NCI-H69 (cell line): ENCODE measurements around the gene UQCRC2.
"Not testable (repeated sequence)": the region's sequence is repeated elsewhere in the genome, so short reads cannot be mapped to it uniquely, and the experiment has no call there.

Experiments used
- DNase-seq: peaks from one replicate; lab custom pipeline; 2025; lab: John Stamatoyannopoulos, UW

The UQCRC2 gene

GRCh38 chr16:21982108-21982507 lies 28.9 kb downstream of the UQCRC2 start:
- no peak for DNase-seq

- no peak for DNase-seq
Measured at GRCh38 chr16:21984062-21984461, 30.9 kb downstream of the UQCRC2 start.

DNA sequence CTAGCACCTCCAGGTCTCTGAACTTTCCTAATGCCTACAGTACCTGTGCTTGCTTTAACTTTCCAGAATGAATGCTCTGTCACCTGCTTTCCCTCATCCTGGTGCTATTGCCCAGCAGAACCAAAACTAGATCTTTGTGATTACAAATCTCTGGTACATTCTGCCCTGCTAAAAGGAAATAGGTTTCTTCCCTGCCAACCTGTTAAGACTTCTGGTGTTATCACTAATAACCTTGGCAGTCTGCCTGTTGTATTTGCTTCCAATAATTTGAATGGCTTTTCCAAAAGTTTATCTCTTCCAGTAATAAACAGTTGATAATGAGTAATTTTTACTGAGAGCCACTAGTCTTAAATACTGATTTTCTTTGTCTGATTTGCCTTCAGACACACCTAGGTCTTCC lies 32.4 kb downstream of the UQCRC2 start:
- DNase-seq: no peak

DNA sequence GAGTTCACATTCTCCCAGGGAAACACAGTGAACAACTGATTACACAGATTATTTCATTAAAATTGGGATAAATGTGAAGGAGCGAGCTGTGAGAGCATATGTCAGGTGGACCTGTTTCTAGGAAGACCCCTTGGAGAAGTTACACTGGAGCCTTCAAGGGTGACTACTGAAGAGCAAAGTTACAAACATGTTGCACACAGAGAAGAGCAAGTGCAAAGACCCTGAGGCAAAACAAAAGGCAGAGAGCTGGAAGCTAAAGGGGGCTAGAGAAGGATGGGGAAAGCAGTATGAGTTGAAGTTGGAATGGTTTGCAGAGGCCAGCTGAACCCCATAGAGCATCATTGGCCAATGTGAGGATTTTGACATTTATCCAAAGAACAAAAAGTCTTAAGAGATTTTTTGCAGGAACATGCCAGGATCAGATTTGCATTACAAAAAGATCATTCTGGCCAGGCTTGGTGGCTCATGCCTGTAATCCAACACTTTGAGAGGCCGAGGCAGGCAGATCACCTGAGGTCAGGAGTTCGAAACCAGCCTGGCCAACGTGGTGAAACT lies 33.6 kb downstream of the UQCRC2 start:
- DNase-seq: no peak

- DNase-seq: no peak
Measured at GRCh38 chr16:21987498-21987897, 34.3 kb downstream of the UQCRC2 start.

GRCh38 chr16:21989133-21989532 lies 36.0 kb downstream of the UQCRC2 start:
- no peak for DNase-seq

- peak; percentile 35 for DNase-seq
Measured at GRCh38 chr16:21989751-21990150, 36.6 kb downstream of the UQCRC2 start.

DNA sequence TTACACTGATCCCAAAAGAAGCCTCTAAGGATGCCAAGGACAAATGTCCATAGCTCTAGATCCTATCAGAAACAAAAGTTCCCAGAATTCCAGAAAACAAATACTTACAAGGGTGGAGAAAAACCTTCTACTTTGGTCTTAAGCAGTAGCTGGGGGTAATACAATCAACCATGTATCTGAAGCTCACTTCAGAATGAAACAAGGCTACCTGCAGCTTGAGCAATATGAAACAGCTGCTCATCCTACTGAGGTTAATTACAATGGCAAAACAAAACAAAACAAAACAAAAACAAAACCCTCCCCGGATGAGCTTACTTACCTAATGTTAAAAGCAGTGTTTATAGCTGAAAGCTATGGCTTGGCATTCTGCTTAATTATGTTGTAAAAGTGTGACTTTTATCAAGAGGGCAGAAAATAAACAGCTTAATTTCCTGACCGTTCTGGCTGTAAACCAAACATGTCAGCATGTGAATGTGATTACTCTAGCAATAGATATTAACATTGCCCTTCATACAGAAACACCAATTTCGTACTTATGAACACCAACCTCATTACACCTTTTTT lies 37.3 kb downstream of the UQCRC2 start:
- DNase-seq: peak; percentile 44

DNA sequence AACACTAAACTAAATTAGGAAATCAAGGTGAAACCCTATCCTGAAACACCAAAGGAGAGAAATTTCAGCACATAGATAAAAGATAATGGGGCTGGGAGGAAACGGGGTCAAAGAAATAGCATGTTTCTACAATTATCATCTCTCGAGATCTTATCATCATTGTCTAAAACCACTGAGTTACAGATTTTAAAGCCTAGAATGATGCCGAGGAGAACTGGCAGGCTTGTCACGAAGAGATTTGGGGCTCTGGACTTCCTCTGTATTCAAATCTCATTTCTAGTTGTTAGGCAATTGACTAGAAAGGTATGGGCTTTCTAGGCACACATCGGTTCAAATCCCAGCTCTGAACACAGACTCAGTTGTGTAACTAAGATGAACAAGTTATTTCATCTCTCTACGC lies 38.5 kb downstream of the UQCRC2 start:
- DNase-seq: no peak

- no peak for DNase-seq
Measured at GRCh38 chr16:21994856-21995465, 41.8 kb downstream of the UQCRC2 start.

DNA sequence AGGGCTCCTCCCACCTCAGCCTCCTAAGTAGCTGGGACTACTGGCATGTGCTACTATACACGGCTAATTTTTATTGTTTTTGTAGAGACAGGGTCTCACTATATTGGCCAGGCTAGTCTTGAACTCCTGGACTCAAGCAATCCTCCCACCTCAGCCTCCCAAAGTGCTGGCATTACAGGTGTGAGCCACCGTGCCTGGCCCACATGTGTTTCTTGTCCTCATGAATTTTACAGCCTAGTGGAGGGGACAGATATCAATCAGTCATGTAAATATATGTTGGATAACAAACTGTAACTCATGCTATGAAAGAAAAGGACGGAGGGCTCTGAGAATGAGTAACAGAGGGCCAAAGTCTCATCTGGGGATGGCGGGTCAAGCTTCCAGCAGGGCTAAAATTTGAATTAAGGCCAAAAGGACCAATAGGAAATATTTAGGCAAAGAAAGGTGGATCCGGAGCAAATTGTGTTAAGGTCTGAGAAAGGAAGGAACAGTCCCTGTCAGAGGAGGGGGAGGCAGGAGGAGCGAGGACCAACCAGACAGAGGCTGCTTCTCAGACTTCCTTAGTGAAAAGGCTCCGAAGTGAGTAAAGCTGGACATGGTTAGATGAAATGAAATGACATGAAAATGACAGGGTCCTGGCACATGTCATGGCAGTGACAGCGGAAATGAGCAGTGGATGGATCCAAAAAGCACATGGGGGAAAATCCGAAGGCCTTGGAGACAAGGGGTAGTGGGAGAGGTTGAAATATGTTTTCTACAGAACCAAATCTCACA lies 43.9 kb downstream of the UQCRC2 start:
- DNase-seq: no peak

- DNase-seq: no peak
Measured at GRCh38 chr16:21997697-21998480, 44.7 kb downstream of the UQCRC2 start.

DNA sequence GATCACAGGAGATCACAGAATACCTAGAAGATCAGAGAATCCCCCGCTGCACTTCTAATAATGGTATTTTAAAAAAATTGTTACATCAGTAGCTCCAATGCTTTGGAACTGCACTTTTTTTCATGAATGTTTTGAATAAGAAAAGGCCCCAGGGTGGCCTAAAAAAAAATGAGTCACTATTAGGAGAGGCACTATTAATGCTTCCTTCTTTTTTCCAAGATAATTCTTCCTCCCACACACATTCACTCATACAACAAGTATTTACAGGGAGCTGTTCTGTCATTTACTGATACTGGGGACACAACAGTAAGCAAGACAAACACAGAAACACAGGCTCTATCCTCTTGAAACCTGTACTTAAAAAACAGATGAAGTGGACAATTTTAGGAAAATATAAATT lies 48.4 kb downstream of the UQCRC2 start:
- no peak for DNase-seq

GRCh38 chr16:22002047-22002446 lies 48.9 kb downstream of the UQCRC2 start:
- not testable (repeated sequence) for DNase-seq

- DNase-seq: no peak
Measured at GRCh38 chr16:22003195-22003594, 50.0 kb downstream of the UQCRC2 start.

- no peak for DNase-seq
Measured at GRCh38 chr16:22004341-22004740, 51.2 kb downstream of the UQCRC2 start.

GRCh38 chr16:22005746-22006145 lies 52.6 kb downstream of the UQCRC2 start:
- DNase-seq: no peak

DNA sequence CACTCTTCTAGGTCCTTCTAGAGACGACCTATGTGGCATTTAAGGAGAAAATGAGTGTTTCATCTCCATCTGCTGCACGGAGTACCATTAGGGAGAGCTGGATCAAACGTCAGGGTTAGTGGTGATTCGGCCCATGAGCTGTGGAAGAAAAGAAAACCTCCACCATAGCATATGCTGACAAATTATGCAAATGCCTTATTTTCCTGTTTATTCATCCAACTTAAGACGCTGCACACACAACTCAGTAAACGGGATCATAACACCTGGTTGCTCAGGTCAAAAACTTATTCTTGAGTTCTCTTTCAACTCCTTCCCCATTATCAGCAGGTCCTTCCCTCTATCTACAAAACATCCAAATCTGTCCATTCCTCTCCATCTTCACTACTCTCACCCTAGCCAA lies 53.5 kb downstream of the UQCRC2 start:
- DNase-seq: no peak

DNA sequence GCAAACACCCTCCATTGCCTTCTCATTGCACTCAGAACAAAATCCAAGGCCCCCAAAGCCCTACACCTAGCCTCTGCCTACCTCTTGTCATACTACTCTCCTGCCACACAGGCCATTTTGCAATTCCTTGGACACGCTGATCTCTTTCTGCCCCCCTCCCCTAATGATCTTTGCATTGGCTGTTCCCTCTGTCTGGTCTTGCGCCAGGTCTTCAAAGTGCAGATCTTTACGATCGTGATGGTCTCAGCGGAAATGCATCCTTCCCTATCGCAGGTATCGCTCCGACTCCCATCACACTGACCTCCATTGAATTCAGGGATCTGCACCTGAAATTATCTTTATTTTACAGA lies 54.0 kb downstream of the UQCRC2 start:
- peak; percentile 51 for DNase-seq

GRCh38 chr16:22007509-22008214 lies 54.5 kb downstream of the UQCRC2 start, which contains the start of gene MOSMO:
MOSMO (plus strand) TSS chr16:22008111; CDS start chr16:22008302, 191 bp downstream.
- DNase-seq: peak; percentile 72

DNA sequence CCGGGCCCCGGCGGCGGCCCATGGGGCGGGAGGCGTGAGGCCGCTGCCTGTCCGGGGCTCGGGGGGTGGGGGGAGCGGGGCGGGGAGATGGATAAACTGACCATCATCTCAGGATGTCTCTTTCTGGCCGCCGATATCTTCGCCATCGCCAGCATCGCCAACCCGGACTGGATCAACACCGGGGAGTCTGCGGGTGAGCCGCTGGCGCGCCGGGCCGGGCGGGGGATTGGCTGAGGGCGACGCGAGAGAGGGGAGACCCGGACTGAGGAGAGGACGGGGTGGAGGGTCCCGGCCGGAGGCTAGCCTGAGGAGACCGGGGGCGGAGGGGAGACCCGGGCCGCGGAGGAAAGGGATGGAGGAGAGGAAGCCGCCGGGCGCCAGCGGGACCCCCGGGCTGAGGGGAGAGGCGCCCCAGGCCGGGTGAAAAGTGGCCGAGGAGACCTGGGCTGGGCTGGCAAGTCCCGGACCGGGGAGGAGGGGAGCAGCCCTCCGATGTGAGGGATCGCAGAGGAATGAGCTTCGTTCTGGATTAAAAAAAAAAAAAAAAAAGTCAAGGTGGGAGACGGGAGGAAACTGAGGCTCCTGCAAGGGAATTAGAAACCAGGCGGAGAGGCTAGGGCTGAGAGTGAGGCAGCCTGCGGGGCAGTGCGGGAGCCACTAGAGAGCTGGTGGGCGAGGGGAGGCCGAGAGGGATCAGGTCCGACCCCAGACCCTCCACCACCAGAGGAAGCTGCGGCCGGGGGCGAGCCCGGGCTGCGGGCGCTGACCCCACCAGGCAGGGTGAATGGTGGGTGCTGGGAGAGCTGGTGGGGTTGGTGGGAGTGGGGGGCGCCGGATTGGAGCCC lies 55.3 kb downstream of the UQCRC2 start:
- peak; percentile 53 for DNase-seq
